ENCODE data around the gene DRC1. TPM values are rescaled to one million over a fixed set of nuclear protein-coding genes. Genes with fewer than 3 reads are reported as not detected.

Gene DRC1
- total RNA-seq, 1 experiment from 2014 or later = not detected

GRCh38 chr2:26364669-26365068 is 37.1 kb upstream of the DRC1 start:
- no peak overlapping the region for H3K27ac ChIP-seq (ENCODE audit: insufficient read length, low read depth, low read length)
- H3K14ac ChIP-seq (ENCODE audit: insufficient read depth, low read length) = no peak overlapping the region
- no peak overlapping the region for H3T11ph ChIP-seq (ENCODE audit: low read length)
- no peak overlapping the region for H3K18ac ChIP-seq (ENCODE audit: insufficient read length, low read depth, low read length)
- no peaks in the 10 kb centered on the region for H3K9me3 ChIP-seq (ENCODE audit: control insufficient read depth, low read depth, low read length)
- H3K27me3 ChIP-seq (ENCODE audit: insufficient read depth, low read length) = no peaks in the 10 kb centered on the region
- no peaks in the 10 kb centered on the region for H4K20me1 ChIP-seq (ENCODE audit: control insufficient read depth, insufficient read depth, insufficient read length)
- H3K4me2 ChIP-seq (ENCODE audit: insufficient read depth, insufficient read length, low read length) = no peak overlapping the region
- peaks cover 17 to 24% (median 23%) of the 10 kb centered on the region in 3 experiments for H3K36me3 Mint-ChIP-seq (ENCODE audit: insufficient read depth in 1 of 3, low read depth in 3 of 3)
- no CpG with 5 or more reads among the region's 4 CpGs for WGBS (ENCODE audit: extremely low coverage, insufficient read length, low lambda C conversion rate)
- H3K4me3 Mint-ChIP-seq = no peak overlapping the region
- no peak overlapping the region for H2BK20ac ChIP-seq (ENCODE audit: low read depth, low read length, poor library complexity, severe bottlenecking)
- H2AK5ac ChIP-seq (ENCODE audit: insufficient read length, low read length) = no peak overlapping the region
- no peak overlapping the region for H4K8ac ChIP-seq (replicated peaks; ENCODE audit: insufficient read length, low read depth, low read length)
- H3K9ac ChIP-seq (ENCODE audit: extremely low read depth, insufficient read length, low read length) = no peak overlapping the region
- H3K27me3 Mint-ChIP-seq (ENCODE audit: low read depth) = no peaks in the 10 kb centered on the region
- no peaks in the 10 kb centered on the region for H3K23me2 ChIP-seq (ENCODE audit: insufficient read length, low read depth, low read length, poor library complexity, severe bottlenecking)
- DNase-seq = no peak
- no peak overlapping the region for H3K56ac ChIP-seq (ENCODE audit: insufficient read length, low read depth, low read length)
- peaks cover 0 to 5% of the 10 kb centered on the region in 2 experiments; a peak in 2 of 5 replicates for H3K9me3 Mint-ChIP-seq
- H3K4me1 Mint-ChIP-seq = peaks cover 0 to 1% of the 10 kb centered on the region in 2 experiments; a peak in 1 of 4 replicates
- no peak overlapping the region for H3K23ac ChIP-seq (ENCODE audit: insufficient read length, low read depth, low read length)
- no peak overlapping the region for H4K5ac ChIP-seq (ENCODE audit: insufficient read length, low read depth, low read length)
- no peak overlapping the region for H3K27ac Mint-ChIP-seq
- no peak overlapping the region for H4K91ac ChIP-seq (ENCODE audit: insufficient read length, low read depth, low read length)
- no peak overlapping the region for H2AFZ ChIP-seq (ENCODE audit: low read length)
- H2BK120ac ChIP-seq (ENCODE audit: low read depth, low read length, poor library complexity, severe bottlenecking) = no peak overlapping the region
- H3K79me1 ChIP-seq (ENCODE audit: insufficient read depth, low read depth, low read length, poor library complexity, severe bottlenecking) = peaks cover 10% of the 10 kb centered on the region
- no peak overlapping the region for H3K4ac ChIP-seq (ENCODE audit: low read depth, low read length)
- H2BK15ac ChIP-seq (ENCODE audit: low read depth, low read length) = no peak overlapping the region
- H2BK5ac ChIP-seq (ENCODE audit: insufficient read length, low read length) = no peak overlapping the region
- peaks cover 11% of the 10 kb centered on the region; the same call in 1 of the 2 replicates for H3K79me2 ChIP-seq (ENCODE audit: insufficient read depth, low read length)
- H3K4me1 ChIP-seq (ENCODE audit: insufficient read depth, low read length) = no peaks in the 10 kb centered on the region
- no peak overlapping the region for H2BK12ac ChIP-seq (ENCODE audit: insufficient read length, low read depth, low read length)
- TF ChIP-seq CTCF (conservative IDR thresholded peaks at IDR 0.05) = no peak
